K562 (cell line): ENCODE data around the gene NCOR2. TPM values are rescaled to one million over a fixed set of nuclear protein-coding genes. Genes with fewer than 3 reads are reported as not detected.

ENCODE experiments used
- ATAC-seq: fragments of 200-7000 bp; cut with Tn5 transposase; 3 replicates; pipeline ENCODE4 v1.9.1; 2020; ENCODE audit warnings: moderate library complexity
- BruUV-seq: library from RNA; stranded (reverse); fragments of 400-500 nt; replicated peaks from 2 replicates; lab custom pipeline; 2021; lab: Mats Ljungman, UMichigan
- CTCF ChIA-PET: fragments of 300-600 bp; formaldehyde crosslinking; extraction: SDS; loops from one replicate; lab custom pipeline; 2021; ENCODE audit warnings: low intra/inter-chr PET ratio; lab: Yijun Ruan, JAX
- POLR2A ChIA-PET: fragments of 300-600, 350-650 bp; sonication (Branson Sonifier 250); formaldehyde crosslinking; extraction: SDS; loops from one replicate; lab custom pipeline; 2021; ENCODE audit warnings: antibody characterized with exemption, inconsistent platforms; lab: Yijun Ruan, JAX
- DNase-seq, 4 experiments: peaks; one replicate each; pipeline versions ENCODE4 v3.0.0 to v3.0.0-alpha.2; 2011 to 2018; ENCODE audit warnings: low spot score in 3 of 4, mixed read lengths in 3 of 4; ENCODE audit errors: extremely low read depth in 1 of 4
- FAIRE-seq: peaks from 2 replicates; lab custom pipeline; 2011; peaks lifted over from hg19 to GRCh38; lab: Jason Lieb, UNC
- H2AFZ ChIP-seq: 2 replicates; pipeline ENCODE4 v1.6.0; 2011; ENCODE audit warnings: low read depth, low read length, control low read depth, inconsistent platforms
- H3K27ac ChIP-seq: fragments of 200-600 bp; 3 replicates; pipeline ENCODE4 v1.8.0; 2011; ENCODE audit warnings: low read depth, mild to moderate bottlenecking, control low read depth, inconsistent platforms, low read length, moderate library complexity, mixed read lengths; ENCODE audit errors: extremely low read depth
- H3K27me3 ChIP-seq, 2 experiments: fragments of 300-600 bp in 1 of 2; 2 replicates in 1 of 2; 3 replicates in 1 of 2; pipeline versions ENCODE4 v1.6.0 to v1.8.0; 2011; ENCODE audit warnings: inconsistent platforms in 2 of 2, low read length in 2 of 2, mild to moderate bottlenecking in 1 of 2, mixed read lengths in 1 of 2, moderate library complexity in 1 of 2; ENCODE audit not compliant: control insufficient read depth in 2 of 2, insufficient read depth in 2 of 2
- H3K36me3 ChIP-seq: fragments of 300-600 bp; 3 replicates; pipeline ENCODE4 v1.8.0; 2011; ENCODE audit warnings: mild to moderate bottlenecking, low read length, inconsistent platforms; ENCODE audit not compliant: control insufficient read depth, insufficient read depth
- H3K4me1 ChIP-seq, 2 experiments: fragments of 200-600 bp in 1 of 2; replicated peaks in 1 of 2; 2 replicates in 1 of 2; 3 replicates in 1 of 2; pipeline versions ENCODE4 v1.5.1 to v1.8.0; 2011; ENCODE audit warnings: inconsistent platforms in 2 of 2, low read length in 2 of 2, mild to moderate bottlenecking in 1 of 2, mixed read lengths in 1 of 2, moderate library complexity in 1 of 2; ENCODE audit not compliant: control insufficient read depth in 2 of 2, insufficient read depth in 2 of 2
- H3K4me2 ChIP-seq: 2 replicates; pipeline ENCODE4 v1.6.1; 2011; ENCODE audit warnings: low read length, control low read depth, inconsistent platforms, mixed read lengths; ENCODE audit not compliant: insufficient read depth
- H3K4me3 ChIP-seq: fragments of 200-600 bp; sonication (generic), shearing (Covaris generic); 2 replicates; pipeline ENCODE4 v1.5.1; 2016; ENCODE audit warnings: control low read depth, inconsistent platforms
- H3K79me2 ChIP-seq: fragments of 200-600 bp; 3 replicates; pipeline ENCODE4 v1.8.0; 2011; ENCODE audit warnings: low read length, inconsistent platforms; ENCODE audit not compliant: control insufficient read depth, insufficient read depth
- H3K9ac ChIP-seq, 2 experiments: 2 replicates each; pipeline versions ENCODE4 v1.6.0 to v1.6.1; 2011; ENCODE audit warnings: low read depth in 2 of 2, low read length in 2 of 2, control low read depth in 1 of 2, inconsistent platforms in 1 of 2, mild to moderate bottlenecking in 1 of 2, mixed read lengths in 1 of 2; ENCODE audit not compliant: insufficient read depth in 1 of 2
- H3K9me1 ChIP-seq: one replicate; pipeline ENCODE4 v1.6.0; 2011; ENCODE audit warnings: inconsistent platforms, mild to moderate bottlenecking, low read length, moderate library complexity; ENCODE audit not compliant: control insufficient read depth, insufficient read depth
- H3K9me3 ChIP-seq: replicated peaks from 2 replicates; pipeline ENCODE4 v1.5.1; 2011; ENCODE audit warnings: low read depth, low read length, inconsistent platforms; ENCODE audit not compliant: control insufficient read depth, insufficient read depth
- H4K20me1 ChIP-seq: replicated peaks from 2 replicates; pipeline ENCODE4 v1.6.1; 2011; ENCODE audit warnings: low read length, inconsistent platforms, mixed read lengths; ENCODE audit not compliant: control insufficient read depth, insufficient read depth
- BCOR ChIP-seq: fragments of 450-650 bp; IDR thresholded peaks from 2 replicates; pipeline ENCODE4 v1.6.1; 2016
- HMG20A ChIP-seq: fragments of 450-650 bp; formaldehyde crosslinking; conservative IDR thresholded peaks from 2 replicates; pipeline ENCODE4 v1.4.0; 2020; ENCODE audit warnings: mild to moderate bottlenecking, mixed read lengths
- RBM25 ChIP-seq: fragments of 200-400 bp; formaldehyde crosslinking; IDR thresholded peaks from 2 replicates; pipeline ENCODE4 v1.6.1; 2018; ENCODE audit warnings: low read length, low read depth, moderate library complexity; ENCODE audit not compliant: severe bottlenecking
- SAP30 ChIP-seq: fragments of 200-600 bp; sonication (generic); IDR thresholded peaks from 2 replicates; pipeline ENCODE4 v1.6.1; 2012; ENCODE audit warnings: borderline replicate concordance, low read depth, mild to moderate bottlenecking, moderate library complexity, low read length, control low read depth, inconsistent platforms; ENCODE audit not compliant: insufficient read depth, poor library complexity, severe bottlenecking
- SRSF9 ChIP-seq: fragments of 200-400 bp; formaldehyde crosslinking; IDR thresholded peaks from 2 replicates; pipeline ENCODE4 v1.6.1; 2017; ENCODE audit warnings: low read depth, low read length, borderline replicate concordance
- VEZF1 ChIP-seq: fragments of 200-800 bp; sonication (Bioruptor generic); IDR thresholded peaks from 2 replicates; pipeline ENCODE4 v1.6.1; 2017; ENCODE audit warnings: missing genetic modification characterization, missing compliant biosample characterization
- ZBTB7A ChIP-seq: IDR thresholded peaks from 2 replicates; pipeline ENCODE4 v1.6.1; 2011; ENCODE audit warnings: low read depth, mild to moderate bottlenecking, low read length, moderate library complexity, borderline replicate concordance; ENCODE audit not compliant: control insufficient read depth
- WGBS: fragments of 100-300 bp; shearing (Covaris generic); methylation state at CpG from one replicate; pipeline ENCODE4 v1.1.6; 2016; ENCODE audit warnings: low coverage, mixed read lengths; ENCODE audit not compliant: insufficient coverage; ENCODE audit errors: missing lambda C conversion rate; 5-methylcytosine and 5-hydroxymethylcytosine counted together
- in situ Hi-C: fragments of 300-500 bp; cut with MboI; formaldehyde crosslinking; loops from 4 replicates; pipeline ENCODE4 v1.15.0; 2018; ENCODE audit warnings: inconsistent platforms, mixed read lengths
- intact Hi-C: fragments of 100-400 bp; cut with micrococcal nuclease; formaldehyde crosslinking; loops from 2 replicates; pipeline ENCODE4 v1.14.2; 2022
- polyA plus RNA-seq, 8 experiments: library from polyadenylated mRNA; depleted of rRNA in 4 of 8; stranded (reverse) in 5 of 8; unstranded in 3 of 8; fragments of >200 nt; fragmentation: Nextera tagmentation in 2 of 8; fragmentation: Illumina TruSeq in 1 of 8; extraction: Ambion mirVana in 2 of 8; extraction: Trizol in 1 of 8; gene quantifications; 2 replicates each; pipeline versions ENCODE4 v1.2.1 to v1.2.3, GENCODE V29; 2011 to 2014; ENCODE audit warnings: inconsistent platforms in 1 of 8, missing spikeins in 1 of 8
- total RNA-seq, 7 experiments: library from RNA; depleted of rRNA in 6 of 7; stranded (reverse); fragments of >200 nt in 6 of 7; fragmentation: Illumina TruSeq in 2 of 7; extraction: Trizol in 2 of 7; gene quantifications; 2 replicates each; pipeline versions ENCODE4 v1.2.1 to v1.2.3, GENCODE V29; 2011 to 2021; ENCODE audit warnings: low replicate concordance in 1 of 7
- TF ChIP-seq, protein P1 (sequence below): sonication (generic); formaldehyde crosslinking; IDR thresholded peaks from 2 replicates; pipeline ENCODE4 v1.8.1; 2023; ENCODE audit warnings: mild to moderate bottlenecking, missing genetic modification reagents
- TF ChIP-seq, protein P2 (sequence below), 2 experiments: fragments of 450-650 bp in 1 of 2; sonication (generic) in 1 of 2; formaldehyde crosslinking in 1 of 2; IDR thresholded peaks in 1 of 2; conservative IDR thresholded peaks in 1 of 2; 2 replicates each; pipeline versions ENCODE4 v1.6.1 to v1.8.1; 2016 to 2023; ENCODE audit warnings: mild to moderate bottlenecking in 2 of 2, moderate library complexity in 2 of 2, inconsistent platforms in 1 of 2, missing genetic modification reagents in 1 of 2

The NCOR2 gene
- total and polyA plus RNA-seq, 9 of the 15 experiments (the other 6 are each of a cell fraction or from before 2014, with no cell fraction given), result 0.18 to 126 (median 8.4) TPM

DNA sequence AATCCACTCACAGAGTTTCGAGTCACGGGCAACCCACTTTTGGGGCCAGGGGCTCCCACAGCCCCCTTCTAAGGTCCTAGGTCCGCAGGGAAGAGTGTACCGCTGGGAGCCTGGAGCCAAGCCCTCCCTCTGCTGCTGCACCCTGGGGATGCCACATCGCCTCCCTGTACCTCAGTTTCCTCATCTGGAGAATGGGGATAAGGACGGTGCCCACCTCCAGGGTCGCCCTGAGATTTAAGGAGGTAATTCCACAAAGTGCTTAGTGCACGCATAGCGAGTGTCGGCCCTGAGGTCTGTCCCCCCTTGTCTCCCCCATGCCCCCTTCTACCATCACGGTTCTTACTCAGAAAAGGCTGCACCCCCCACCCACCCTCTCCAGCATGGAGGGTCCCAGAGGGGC lies 35.5 kb downstream of the NCOR2 start:
- FAIRE-seq (no peak), ATAC-seq (no peak)
- no TSS peak for BruUV-seq
- WGBS, result 78% methylated on average over 8 of the region's 11 CpGs
- ChIA-PET POLR2A (no interaction called here), CTCF (no interaction called here)
- Histone ChIP-seq H3K9me3 (no peaks in the 10 kb centered on the region), H3K79me2 (peaks cover 43% of the 10 kb centered on the region), H3K4me2 (no peak overlapping the region), H3K27me3 (no peaks in the 10 kb centered on the region), H3K36me3 (peaks cover 10% of the 10 kb centered on the region; the same call in 1 of the 3 replicates), H3K9ac (no peak overlapping the region), H3K27ac (no peak overlapping the region)
- in situ Hi-C loops, result no loop called here
- TF ChIP-seq BCOR (0 out of 2 replicates have a peak, but pooled peaks have one; percentile 31), RBM25 (peak; percentile 59), SAP30 (no peak), ZBTB7A (0 out of 2 replicates have a peak, but pooled peaks have one; percentile 15), SRSF9 (no peak)
- TF ChIP-seq, all 486 proteins: peak for 3
- H2AFZ ChIP-seq, result no peak overlapping the region
- H3K4me1 ChIP-seq, result peaks cover 0 to 40% of the 10 kb centered on the region in 2 experiments; a peak in 2 of 5 replicates
- no peak for DNase-seq
- no peaks in the 10 kb centered on the region for H3K9me1 ChIP-seq
- H4K20me1 ChIP-seq, result peaks cover 23% of the 10 kb centered on the region
- intact Hi-C loops, result no loop called here
- no peak overlapping the region for H3K4me3 ChIP-seq

- ChIA-PET CTCF (no interaction called here), POLR2A (interaction anchor here (0.6 kb wide), 1 partner anchor 10 kb away, joined by 3 read pairs; no protein-coding TSS in a partner anchor)
- peaks cover 17% of the 10 kb centered on the region for H4K20me1 ChIP-seq
- BruUV-seq, result no TSS peak
- H3K79me2 ChIP-seq, result peaks cover 40% of the 10 kb centered on the region
- no peak overlapping the region for H3K27ac ChIP-seq
- no peak overlapping the region; a peak in 1 of 4 replicates for H3K9ac ChIP-seq
- peaks cover 0 to 46% of the 10 kb centered on the region in 2 experiments; a peak in 2 of 5 replicates for H3K4me1 ChIP-seq
- H3K9me3 ChIP-seq, result no peaks in the 10 kb centered on the region
- in situ Hi-C loops (no loop called here), intact Hi-C loops (no loop called here)
- no peak overlapping the region for H3K4me3 ChIP-seq
- ATAC-seq (no peak; the same call in 2 of the 3 replicates), DNase-seq (no peak), FAIRE-seq (no peak)
- no peaks in the 10 kb centered on the region for H3K27me3 ChIP-seq
- no peak overlapping the region for H3K4me2 ChIP-seq
- TF ChIP-seq HMG20A (CRISPR knock-in tag), result no peak
- TF ChIP-seq, protein P1, sequence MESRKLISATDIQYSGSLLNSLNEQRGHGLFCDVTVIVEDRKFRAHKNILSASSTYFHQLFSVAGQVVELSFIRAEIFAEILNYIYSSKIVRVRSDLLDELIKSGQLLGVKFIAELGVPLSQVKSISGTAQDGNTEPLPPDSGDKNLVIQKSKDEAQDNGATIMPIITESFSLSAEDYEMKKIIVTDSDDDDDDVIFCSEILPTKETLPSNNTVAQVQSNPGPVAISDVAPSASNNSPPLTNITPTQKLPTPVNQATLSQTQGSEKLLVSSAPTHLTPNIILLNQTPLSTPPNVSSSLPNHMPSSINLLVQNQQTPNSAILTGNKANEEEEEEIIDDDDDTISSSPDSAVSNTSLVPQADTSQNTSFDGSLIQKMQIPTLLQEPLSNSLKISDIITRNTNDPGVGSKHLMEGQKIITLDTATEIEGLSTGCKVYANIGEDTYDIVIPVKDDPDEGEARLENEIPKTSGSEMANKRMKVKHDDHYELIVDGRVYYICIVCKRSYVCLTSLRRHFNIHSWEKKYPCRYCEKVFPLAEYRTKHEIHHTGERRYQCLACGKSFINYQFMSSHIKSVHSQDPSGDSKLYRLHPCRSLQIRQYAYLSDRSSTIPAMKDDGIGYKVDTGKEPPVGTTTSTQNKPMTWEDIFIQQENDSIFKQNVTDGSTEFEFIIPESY (CRISPR knock-in tag), result peak; percentile 95
- peak; percentile 60 for TF ChIP-seq VEZF1 (CRISPR knock-in tag)
- TF ChIP-seq, protein P2, sequence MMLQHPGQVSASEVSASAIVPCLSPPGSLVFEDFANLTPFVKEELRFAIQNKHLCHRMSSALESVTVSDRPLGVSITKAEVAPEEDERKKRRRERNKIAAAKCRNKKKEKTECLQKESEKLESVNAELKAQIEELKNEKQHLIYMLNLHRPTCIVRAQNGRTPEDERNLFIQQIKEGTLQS (IDR thresholded peaks at IDR 0.05), result no peak
- TF ChIP-seq, protein P2 (CRISPR knock-in tag; conservative IDR thresholded peaks at IDR 0.05), result no peak
- 85% methylated on average over 9 of the region's 14 CpGs for WGBS
- no peaks in the 10 kb centered on the region for H3K9me1 ChIP-seq
- peaks cover 10% of the 10 kb centered on the region; the same call in 1 of the 3 replicates for H3K36me3 ChIP-seq
- H2AFZ ChIP-seq, result no peak overlapping the region
Observed at GRCh38 chr12:124531281-124531745, 36.1 kb downstream of the NCOR2 start.
